Glutamatergic neuron (in vitro differentiated cells): ENCODE results near the gene EFNA2. TPM values are rescaled to one million over a fixed set of nuclear protein-coding genes. Genes with fewer than 3 reads are reported as not detected.

Experiments
- DNase-seq: peaks from one replicate; pipeline ENCODE4 v3.0.0; 2022
- H3K27ac Mint-ChIP-seq: one replicate; pipeline ENCODE4 v1.8.0; 2020; ENCODE audit warnings: mild to moderate bottlenecking, mixed read lengths, inconsistent platforms; ENCODE audit not compliant: unreplicated experiment
- H3K27me3 Mint-ChIP-seq: one replicate; pipeline ENCODE4 v1.8.0; 2020; ENCODE audit warnings: mild to moderate bottlenecking, moderate library complexity, mixed read lengths, inconsistent platforms; ENCODE audit not compliant: unreplicated experiment
- H3K36me3 Mint-ChIP-seq: one replicate; pipeline ENCODE4 v1.8.0; 2020; ENCODE audit warnings: mild to moderate bottlenecking, mixed read lengths, inconsistent platforms; ENCODE audit not compliant: unreplicated experiment
- H3K4me1 Mint-ChIP-seq: one replicate; pipeline ENCODE4 v1.8.0; 2020; ENCODE audit warnings: mild to moderate bottlenecking, low read depth, mixed read lengths, inconsistent platforms; ENCODE audit not compliant: unreplicated experiment
- H3K4me3 Mint-ChIP-seq: one replicate; pipeline ENCODE4 v1.8.0; 2020; ENCODE audit warnings: mild to moderate bottlenecking, mixed read lengths, inconsistent platforms; ENCODE audit not compliant: unreplicated experiment
- H3K9me3 Mint-ChIP-seq: one replicate; pipeline ENCODE4 v1.8.0; 2020; ENCODE audit warnings: mild to moderate bottlenecking, moderate library complexity, mixed read lengths, inconsistent platforms; ENCODE audit not compliant: unreplicated experiment
- CTCF ChIP-seq: fragments of 200-600 bp; sonication (generic); IDR thresholded peaks from one replicate; pipeline ENCODE4 v1.5.0; 2021; ENCODE audit not compliant: partially characterized antibody, unreplicated experiment
- total RNA-seq: library from RNA; stranded (reverse); fragmentation: NEBNext Ultra II Directional; extraction: Animal tissue kit (Norgen Biotek cat#: 25700); gene quantifications from one replicate; pipeline ENCODE4 v1.2.1, GENCODE V29; 2021; ENCODE audit not compliant: unreplicated experiment

Gene EFNA2
- total RNA-seq, 1 donor from 2014 or later, result 61.4 TPM

DNA sequence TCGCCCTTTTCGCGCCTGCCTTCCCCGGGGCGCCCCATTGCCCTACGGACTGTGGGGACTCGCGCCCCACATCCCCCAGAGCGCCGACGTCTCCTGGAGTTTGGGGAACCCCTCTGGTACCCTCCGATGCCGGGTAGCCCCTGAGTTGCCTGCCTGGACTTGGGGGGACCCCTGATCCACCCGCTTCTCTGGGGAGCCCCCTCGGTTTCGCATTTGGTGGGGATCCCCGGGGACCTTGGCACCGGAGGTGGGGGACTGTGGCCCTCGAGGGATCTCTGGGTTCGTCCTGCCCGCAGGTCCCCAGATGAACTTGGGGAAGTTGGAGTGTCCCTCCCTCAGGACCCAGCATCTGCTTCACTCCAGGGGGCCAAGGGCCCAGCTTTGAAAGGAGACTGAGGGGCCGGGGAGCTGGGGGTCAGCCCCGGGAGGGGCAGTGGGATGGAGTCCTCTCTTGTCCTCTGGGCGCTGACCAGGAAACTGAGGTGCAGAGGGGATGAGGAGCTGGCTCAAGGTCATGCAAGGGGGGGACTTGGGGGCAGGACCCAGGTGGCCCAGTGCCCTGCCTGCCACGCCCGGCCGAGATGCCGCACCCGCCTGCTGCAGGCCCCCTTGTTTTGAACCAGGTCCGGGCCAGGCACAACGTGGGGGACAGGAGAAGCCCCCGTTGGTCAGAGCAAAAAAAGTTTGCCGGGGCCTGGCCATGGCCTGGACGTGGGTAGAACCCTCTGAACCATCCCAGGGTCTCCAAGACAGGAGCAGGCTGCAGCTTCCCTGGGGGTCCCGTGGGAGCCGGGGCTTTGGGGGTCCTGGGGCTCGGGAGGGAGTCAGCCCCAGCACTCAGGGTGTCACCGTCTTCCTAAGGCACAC, 1.0 kb downstream of the EFNA2 start:
- no peaks in the 10 kb centered on the region for H3K36me3 Mint-ChIP-seq
- peak; percentile 34 for DNase-seq
- peaks cover 4% of the 10 kb centered on the region for H3K9me3 Mint-ChIP-seq
- peak overlapping the region; percentile 52 for H3K27ac Mint-ChIP-seq
- TF ChIP-seq CTCF, result no peak
- no peaks in the 10 kb centered on the region for H3K4me1 Mint-ChIP-seq
- peaks cover 7% of the 10 kb centered on the region for H3K27me3 Mint-ChIP-seq
- peak overlapping the region; percentile 85 for H3K4me3 Mint-ChIP-seq

- Mint-ChIP-seq H3K27ac (peak overlapping the region; percentile 17), H3K4me1 (no peaks in the 10 kb centered on the region), H3K36me3 (no peaks in the 10 kb centered on the region), H3K4me3 (peak overlapping the region; percentile 79), H3K27me3 (peaks cover 7% of the 10 kb centered on the region), H3K9me3 (peaks cover 4% of the 10 kb centered on the region)
- DNase-seq, result peak; percentile 45
- no peak for TF ChIP-seq CTCF
Observed at GRCh38 chr19:1287354-1288225, 1.9 kb downstream of the EFNA2 start.

- DNase-seq, result peak; percentile 14
- Mint-ChIP-seq H3K4me3 (peak overlapping the region; percentile 30), H3K27ac (peak overlapping the region; percentile 17), H3K9me3 (peaks cover 4% of the 10 kb centered on the region), H3K27me3 (peaks cover 7% of the 10 kb centered on the region), H3K4me1 (no peaks in the 10 kb centered on the region), H3K36me3 (no peaks in the 10 kb centered on the region)
- TF ChIP-seq CTCF, result no peak
Observed at GRCh38 chr19:1288226-1288612, 2.5 kb downstream of the EFNA2 start.

GRCh38 chr19:1288833-1289685, 3.4 kb downstream of the EFNA2 start:
- peaks cover 4% of the 10 kb centered on the region for H3K9me3 Mint-ChIP-seq

More at GRCh38 chr19:1288833-1289685, 3.4 kb downstream of the EFNA2 start:
- peak; percentile 20 for DNase-seq
- Mint-ChIP-seq H3K36me3 (no peaks in the 10 kb centered on the region), H3K4me1 (no peaks in the 10 kb centered on the region), H3K27ac (no peak overlapping the region), H3K4me3 (peak overlapping the region; percentile 65), H3K27me3 (peaks cover 7% of the 10 kb centered on the region)
- TF ChIP-seq CTCF, result no peak
